A549 treated with dexamethasone at 1 μM for 4 hours (cell line): ENCODE data around the gene OR8I2. TPM values are rescaled to one million over a fixed set of nuclear protein-coding genes. Genes with fewer than 3 reads are reported as not detected.

ENCODE experiments used
- total RNA-seq: library from RNA; stranded (reverse); fragments of 200-300 nt; extraction: Qiagen RNA extraction; gene quantifications from 5 replicates; pipeline ENCODE4 v1.2.3, GENCODE V29; 2022

The OR8I2 gene
- not detected in 5 replicates for total RNA-seq

GRCh38 chr11:56093008-56093407, at the start of gene OR8I2:
OR8I2 (plus strand) TSS chr11:56093308; CDS start chr11:56093308, 0 bp downstream.

DNA sequence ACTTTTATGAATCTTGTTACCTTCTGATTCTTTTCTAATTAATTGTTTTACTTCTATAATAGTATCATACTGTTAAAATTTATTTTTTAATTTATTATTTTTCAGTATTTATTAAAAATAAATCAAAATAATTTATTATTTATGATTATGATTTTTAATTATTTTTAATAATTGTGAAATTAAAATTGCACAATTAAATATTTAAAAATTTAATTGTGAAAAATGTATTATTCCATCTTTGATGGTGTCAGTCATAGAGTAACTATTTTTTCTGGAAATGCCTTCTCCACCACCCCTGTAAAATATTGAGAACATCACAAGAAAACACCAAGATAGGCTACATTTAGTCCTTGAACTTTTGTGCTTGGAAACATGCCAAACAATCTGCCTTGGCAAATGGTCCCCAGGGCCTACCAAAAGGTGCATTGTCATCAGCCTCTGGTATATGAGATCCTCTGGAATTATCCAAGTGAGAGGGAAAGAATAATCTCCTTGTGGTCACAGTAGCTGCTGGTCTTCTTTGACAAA, 10.2 kb downstream of the OR8I2 start, which contains the start of gene OR8H2:
Gene OR8H2, plus strand, starts transcription at position 478 of the 528 bp plus-strand sequence. CDS start 1,356 bp downstream, outside the sequence.

GRCh38 chr11:56122073-56122472, 29.0 kb downstream of the OR8I2 start, which contains the start of gene OR8H3:
OR8H3 (plus strand) TSS chr11:56122373; CDS start chr11:56122373, 0 bp downstream.

GRCh38 chr11:56140151-56140661, 47.1 kb downstream of the OR8I2 start, which contains the start of gene OR8J3:
OR8J3 (minus strand) TSS chr11:56140201; CDS start chr11:56137718, 2,483 bp downstream.

Other genes starting within 250 kb of the OR8I2 start
- not detected in 5 replicates for gene TRIM51, start 210.0 kb upstream of the OR8I2 start, total RNA-seq
- not detected in 5 replicates for gene OR5W2, start 178.7 kb upstream of the OR8I2 start, total RNA-seq
- gene OR5I1, start 156.9 kb upstream of the OR8I2 start, total RNA-seq = not detected in 5 replicates
- gene OR10AG1, start 123.4 kb upstream of the OR8I2 start, total RNA-seq = not detected in 5 replicates
- not detected in 5 replicates for gene OR5F1, start 98.7 kb upstream of the OR8I2 start, total RNA-seq
- gene OR5AS1, start 65.7 kb upstream of the OR8I2 start, total RNA-seq = not detected in 5 replicates
- not detected in 5 replicates for gene OR8H2, start 10.4 kb downstream of the OR8I2 start, total RNA-seq
- gene OR8H3, start 29.1 kb downstream of the OR8I2 start, total RNA-seq = not detected in 5 replicates
- not detected in 5 replicates for gene OR8J3, start 46.9 kb downstream of the OR8I2 start, total RNA-seq
- not detected in 5 replicates for gene OR8K5, start 67.0 kb downstream of the OR8I2 start, total RNA-seq
- gene OR5J2, start 83.3 kb downstream of the OR8I2 start, total RNA-seq = not detected in 5 replicates
- gene OR5T2, start 140.9 kb downstream of the OR8I2 start, total RNA-seq = not detected in 5 replicates
- gene OR5T3, start 158.9 kb downstream of the OR8I2 start, total RNA-seq = not detected in 5 replicates
- gene OR5T1, start 180.8 kb downstream of the OR8I2 start, total RNA-seq = not detected in 5 replicates
- gene OR8H1, start 198.9 kb downstream of the OR8I2 start, total RNA-seq = not detected in 5 replicates
- not detected in 5 replicates for gene OR8K3, start 221.8 kb downstream of the OR8I2 start, total RNA-seq